SK-N-MC (cell line): ENCODE data around the gene S100A12.

Experiments
- EZH2 ChIP-seq: fragments of 200-600 bp; sonication (generic); IDR thresholded peaks from one replicate; pipeline ENCODE4 v1.6.1; 2017; ENCODE audit warnings: antibody characterized with exemption
- POLR2AphosphoS5 ChIP-seq: IDR thresholded peaks from 2 replicates; pipeline ENCODE4 v1.6.1; 2012; ENCODE audit warnings: mild to moderate bottlenecking, low read depth, low read length, borderline replicate concordance

DNA sequence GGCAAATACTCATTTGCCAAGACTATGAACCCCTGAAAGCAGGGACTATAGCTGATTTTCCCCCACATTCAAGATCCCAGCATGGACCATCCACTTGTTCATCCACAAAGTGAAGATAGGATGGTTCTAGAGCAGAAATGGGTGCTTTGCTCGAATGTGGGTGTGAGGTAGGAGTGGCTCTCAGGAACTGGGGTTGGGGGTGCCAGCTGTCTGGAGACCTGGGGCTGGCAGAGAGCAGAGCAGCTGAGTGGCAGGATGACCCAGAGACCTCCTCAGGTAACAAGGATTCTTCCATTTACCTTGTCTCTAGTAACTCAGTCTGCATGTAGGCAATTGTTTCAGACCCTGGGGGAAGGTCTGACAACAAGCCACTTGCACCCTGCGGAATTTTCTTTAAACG, 11.8 kb downstream of the S100A12 start:
- TF ChIP-seq EZH2 = no peak
- no peak for TF ChIP-seq POLR2AphosphoS5
